HepG2 (cell line): ENCODE results near the gene P2RX3. TPM values are rescaled to one million over a fixed set of nuclear protein-coding genes. Genes with fewer than 3 reads are reported as not detected.

Experiments
- ATAC-seq: fragments of 200-7000 bp; cut with Tn5 transposase; 3 replicates; pipeline ENCODE4 v1.9.1; 2020; ENCODE audit warnings: mild to moderate bottlenecking, moderate library complexity
- BruUV-seq: library from RNA; stranded (reverse); fragments of 400-500 nt; replicated peaks from 2 replicates; lab custom pipeline; 2021; lab: Mats Ljungman, UMichigan
- CTCF ChIA-PET: fragments of 300-600 bp; formaldehyde crosslinking; extraction: SDS; loops from one replicate; lab custom pipeline; 2021; ENCODE audit warnings: low total read pairs, inconsistent platforms, low intra/inter-chr PET ratio; lab: Yijun Ruan, JAX
- POLR2A ChIA-PET: fragments of 350-600 bp; sonication (Branson Sonifier 250); formaldehyde crosslinking; loops from one replicate; lab custom pipeline; 2020; ENCODE audit warnings: antibody characterized with exemption, inconsistent platforms; lab: Yijun Ruan, JAX
- DNase-seq: peaks from one replicate; pipeline ENCODE4 v3.0.0-alpha.2; 2015; ENCODE audit warnings: low spot score
- FAIRE-seq: peaks from 3 replicates; lab custom pipeline; 2011; peaks lifted over from hg19 to GRCh38; lab: Jason Lieb, UNC
- H2AFZ ChIP-seq: one replicate; pipeline ENCODE4 v1.6.1; 2011; ENCODE audit warnings: low read length, inconsistent platforms
- H3K27ac ChIP-seq: fragments of 300-600 bp; 3 replicates; pipeline ENCODE4 v1.8.0; 2011; ENCODE audit warnings: mixed run types, mild to moderate bottlenecking, mixed read lengths, low read length, inconsistent platforms; ENCODE audit not compliant: insufficient read depth; ENCODE audit errors: extremely low read length
- H3K27me3 ChIP-seq, 2 experiments: fragments of 200-600 bp in 1 of 2; 2 replicates in 1 of 2; 3 replicates in 1 of 2; pipeline versions ENCODE4 v1.6.0 to v1.8.0; 2011; ENCODE audit warnings: low read length in 2 of 2, mild to moderate bottlenecking in 2 of 2, moderate library complexity in 2 of 2, inconsistent platforms in 1 of 2; ENCODE audit not compliant: insufficient read depth in 2 of 2, control insufficient read depth in 1 of 2
- H3K36me3 ChIP-seq, 2 experiments: fragments of 200-600 bp in 1 of 2; replicated peaks in 1 of 2; 2 replicates in 1 of 2; 3 replicates in 1 of 2; pipeline versions ENCODE4 v1.5.1 to v1.8.0; 2011; ENCODE audit warnings: low read length in 2 of 2, inconsistent platforms in 1 of 2; ENCODE audit not compliant: insufficient read depth in 2 of 2, control insufficient read depth in 1 of 2
- H3K4me1 ChIP-seq: 2 replicates; pipeline ENCODE4 v1.5.1; 2012; ENCODE audit warnings: low read length, inconsistent platforms; ENCODE audit not compliant: insufficient read depth
- H3K4me2 ChIP-seq: 2 replicates; pipeline ENCODE4 v1.6.0; 2011; ENCODE audit warnings: low read depth, low read length, inconsistent platforms
- H3K4me3 ChIP-seq, 3 experiments: fragments of 200-600 bp in 1 of 3; sonication (generic), shearing (Covaris generic) in 1 of 3; replicated peaks in 1 of 3; 2 replicates each; pipeline ENCODE4 v1.5.1; 2011 to 2016; ENCODE audit warnings: low read length in 3 of 3, inconsistent platforms in 2 of 3, low read depth in 2 of 3, mild to moderate bottlenecking in 2 of 3, control low read depth in 1 of 3, mixed read lengths in 1 of 3; ENCODE audit not compliant: insufficient read depth in 1 of 3
- H3K79me2 ChIP-seq: one replicate; pipeline ENCODE4 v1.6.1; 2011; ENCODE audit warnings: low read length, inconsistent platforms; ENCODE audit not compliant: insufficient read depth
- H3K9ac ChIP-seq: 2 replicates; pipeline ENCODE4 v1.6.0; 2011; ENCODE audit warnings: mild to moderate bottlenecking, low read depth, low read length, inconsistent platforms; ENCODE audit not compliant: insufficient read depth
- H3K9me3 ChIP-seq: 2 replicates; pipeline ENCODE4 v1.5.1; 2012; ENCODE audit warnings: mild to moderate bottlenecking, low read length
- H4K20me1 ChIP-seq: 2 replicates; pipeline ENCODE4 v1.6.0; 2011; ENCODE audit warnings: inconsistent platforms, mild to moderate bottlenecking, low read length, moderate library complexity; ENCODE audit not compliant: insufficient read depth
- HMGXB4 ChIP-seq, 2 experiments: sonication (generic) in 1 of 2; formaldehyde crosslinking in 1 of 2; IDR thresholded peaks; 2 replicates each; pipeline versions ENCODE4 v1.4.0 to v1.6.1; 2018 to 2020; ENCODE audit warnings: missing genetic modification reagents in 2 of 2, borderline replicate concordance in 1 of 2, low read depth in 1 of 2, mild to moderate bottlenecking in 1 of 2, missing biosample characterization in 1 of 2
- JUNB ChIP-seq: sonication (generic); formaldehyde crosslinking; IDR thresholded peaks from 2 replicates; pipeline ENCODE4 v1.8.0; 2022; ENCODE audit warnings: missing genetic modification reagents, mild to moderate bottlenecking, borderline replicate concordance
- TEF ChIP-seq: sonication (generic); formaldehyde crosslinking; IDR thresholded peaks from 2 replicates; pipeline ENCODE4 v1.5.0; 2020; ENCODE audit warnings: missing genetic modification reagents
- ZNF281 ChIP-seq: sonication (generic); formaldehyde crosslinking; IDR thresholded peaks from 2 replicates; pipeline ENCODE4 v1.4.0; 2020; ENCODE audit warnings: missing genetic modification reagents, borderline replicate concordance
- ZNF678 ChIP-seq: sonication (generic); formaldehyde crosslinking; IDR thresholded peaks from 2 replicates; pipeline ENCODE4 v1.4.0; 2020; ENCODE audit warnings: mild to moderate bottlenecking, missing genetic modification reagents
- WGBS: methylation state at CpG from one replicate; pipeline ENCODE4 v1.1.6; 2017; ENCODE audit warnings: low lambda C conversion rate; 5-methylcytosine and 5-hydroxymethylcytosine counted together
- in situ Hi-C: cut with HindIII; loops from 2 replicates; pipeline ENCODE4 v1.10.0; 2017; ENCODE audit warnings: low pct_unique_long_range_greater_than_20kb; ENCODE audit not compliant: extremely low pct_ligation_motif_present
- intact Hi-C: fragments of 100-400 bp; cut with micrococcal nuclease; formaldehyde crosslinking; loops from one replicate; pipeline ENCODE4 v1.10.0; 2022; ENCODE audit not compliant: unreplicated experiment
- polyA plus RNA-seq, 8 experiments: library from polyadenylated mRNA; depleted of rRNA in 3 of 8; stranded (reverse) in 7 of 8; unstranded in 1 of 8; fragments of >200 nt; fragmentation: Illumina TruSeq in 4 of 8; extraction: Trizol in 4 of 8; gene quantifications; 2 replicates each; pipeline versions ENCODE4 v1.2.1 to v1.2.3, GENCODE V29; 2011 to 2016; ENCODE audit warnings: low read depth in 4 of 8, missing spikeins in 1 of 8, mixed read lengths in 1 of 8; ENCODE audit not compliant: insufficient read depth in 1 of 8
- total RNA-seq, 5 experiments: library from RNA; depleted of rRNA; stranded (reverse); fragments of >200 nt; fragmentation: Illumina TruSeq; extraction: Trizol; gene quantifications; 2 replicates each; pipeline ENCODE4 v1.2.3, GENCODE V29; 2016; ENCODE audit warnings: low read depth in 1 of 5
- TF ChIP-seq, protein P1 (sequence below): sonication (generic); formaldehyde crosslinking; IDR thresholded peaks from 2 replicates; pipeline ENCODE4; 2020; ENCODE audit warnings: missing genetic modification reagents, mild to moderate bottlenecking, borderline replicate concordance

P2RX3 gene
- total and polyA plus RNA-seq, 2 of the 13 experiments (the other 11 are each of a cell fraction or from before 2014, with no cell fraction given), result 0.08 TPM; not detected in 1

- DNase-seq (no peak), ATAC-seq (no peak), FAIRE-seq (no peak)
- peak overlapping the region; percentile 14 for H3K27ac ChIP-seq
- in situ Hi-C loops, result no loop called here
- peaks cover 20 to 35% of the 10 kb centered on the region in 2 experiments; a peak in 4 of 5 replicates for H3K36me3 ChIP-seq
- H3K4me1 ChIP-seq, result peaks cover 51% of the 10 kb centered on the region
- no peaks in the 10 kb centered on the region; a peak in 1 of 5 replicates for H3K27me3 ChIP-seq
- intact Hi-C loops, result no loop called here
- peak overlapping the region; percentile 86 for H3K4me2 ChIP-seq
- CTCF ChIA-PET, result no interaction called here
- no peak overlapping the region for H2AFZ ChIP-seq
- BruUV-seq, result no TSS peak
- peak overlapping the region; percentile 71 to 88 (median 76) for H3K4me3 ChIP-seq
- peaks cover 12% of the 10 kb centered on the region for H3K79me2 ChIP-seq
- 60% methylated on average over 3 of the region's 3 CpGs for WGBS
- H3K9me3 ChIP-seq, result no peaks in the 10 kb centered on the region
- POLR2A ChIA-PET, result interaction anchor here (1.7 to 3.7 kb wide), 5 partner anchors 10 to 15 kb away, joined by 4 to 65 read pairs (median 33); partner anchors contain the start of gene SSRP1
- TF ChIP-seq HMGXB4 (CRISPR knock-in tag; IDR thresholded peaks at IDR 0.05; ENCODE audit: borderline replicate concordance in 1 of 2, low read depth in 1 of 2) (0 out of 4 replicates have a peak, but pooled peaks of 1 of the 2 experiments have one; percentile 5), ZNF678 (CRISPR knock-in tag) (no peak), JUNB (CRISPR knock-in tag) (0 out of 2 replicates have a peak, but pooled peaks have one; percentile 20), TEF (CRISPR knock-in tag) (no peak), ZNF281 (CRISPR knock-in tag) (peak; percentile 49; the same call in 1 of the 2 replicates)
- TF ChIP-seq, protein P1, sequence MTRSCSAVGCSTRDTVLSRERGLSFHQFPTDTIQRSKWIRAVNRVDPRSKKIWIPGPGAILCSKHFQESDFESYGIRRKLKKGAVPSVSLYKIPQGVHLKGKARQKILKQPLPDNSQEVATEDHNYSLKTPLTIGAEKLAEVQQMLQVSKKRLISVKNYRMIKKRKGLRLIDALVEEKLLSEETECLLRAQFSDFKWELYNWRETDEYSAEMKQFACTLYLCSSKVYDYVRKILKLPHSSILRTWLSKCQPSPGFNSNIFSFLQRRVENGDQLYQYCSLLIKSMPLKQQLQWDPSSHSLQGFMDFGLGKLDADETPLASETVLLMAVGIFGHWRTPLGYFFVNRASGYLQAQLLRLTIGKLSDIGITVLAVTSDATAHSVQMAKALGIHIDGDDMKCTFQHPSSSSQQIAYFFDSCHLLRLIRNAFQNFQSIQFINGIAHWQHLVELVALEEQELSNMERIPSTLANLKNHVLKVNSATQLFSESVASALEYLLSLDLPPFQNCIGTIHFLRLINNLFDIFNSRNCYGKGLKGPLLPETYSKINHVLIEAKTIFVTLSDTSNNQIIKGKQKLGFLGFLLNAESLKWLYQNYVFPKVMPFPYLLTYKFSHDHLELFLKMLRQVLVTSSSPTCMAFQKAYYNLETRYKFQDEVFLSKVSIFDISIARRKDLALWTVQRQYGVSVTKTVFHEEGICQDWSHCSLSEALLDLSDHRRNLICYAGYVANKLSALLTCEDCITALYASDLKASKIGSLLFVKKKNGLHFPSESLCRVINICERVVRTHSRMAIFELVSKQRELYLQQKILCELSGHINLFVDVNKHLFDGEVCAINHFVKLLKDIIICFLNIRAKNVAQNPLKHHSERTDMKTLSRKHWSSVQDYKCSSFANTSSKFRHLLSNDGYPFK (CRISPR knock-in tag), result 0 out of 2 replicates have a peak, but pooled peaks have one; percentile 13
- H3K9ac ChIP-seq, result peak overlapping the region; percentile 66; the same call in 1 of the 2 replicates
- peaks cover 17% of the 10 kb centered on the region; the same call in 1 of the 2 replicates for H4K20me1 ChIP-seq
These were observed 14.8 kb upstream of the P2RX3 start for GRCh38 chr11:57323167-57323854.
